ENCODE results near the gene WNK2. TPM values are rescaled to one million over a fixed set of nuclear protein-coding genes. Genes with fewer than 3 reads are reported as not detected.
A peak's percentile ranks its signal among the peaks of the same experiment; 100 is the strongest.

Gene WNK2
- total and polyA plus RNA-seq, 8 donors: 0.93 to 10.4 (median 7.4) TPM

DNA sequence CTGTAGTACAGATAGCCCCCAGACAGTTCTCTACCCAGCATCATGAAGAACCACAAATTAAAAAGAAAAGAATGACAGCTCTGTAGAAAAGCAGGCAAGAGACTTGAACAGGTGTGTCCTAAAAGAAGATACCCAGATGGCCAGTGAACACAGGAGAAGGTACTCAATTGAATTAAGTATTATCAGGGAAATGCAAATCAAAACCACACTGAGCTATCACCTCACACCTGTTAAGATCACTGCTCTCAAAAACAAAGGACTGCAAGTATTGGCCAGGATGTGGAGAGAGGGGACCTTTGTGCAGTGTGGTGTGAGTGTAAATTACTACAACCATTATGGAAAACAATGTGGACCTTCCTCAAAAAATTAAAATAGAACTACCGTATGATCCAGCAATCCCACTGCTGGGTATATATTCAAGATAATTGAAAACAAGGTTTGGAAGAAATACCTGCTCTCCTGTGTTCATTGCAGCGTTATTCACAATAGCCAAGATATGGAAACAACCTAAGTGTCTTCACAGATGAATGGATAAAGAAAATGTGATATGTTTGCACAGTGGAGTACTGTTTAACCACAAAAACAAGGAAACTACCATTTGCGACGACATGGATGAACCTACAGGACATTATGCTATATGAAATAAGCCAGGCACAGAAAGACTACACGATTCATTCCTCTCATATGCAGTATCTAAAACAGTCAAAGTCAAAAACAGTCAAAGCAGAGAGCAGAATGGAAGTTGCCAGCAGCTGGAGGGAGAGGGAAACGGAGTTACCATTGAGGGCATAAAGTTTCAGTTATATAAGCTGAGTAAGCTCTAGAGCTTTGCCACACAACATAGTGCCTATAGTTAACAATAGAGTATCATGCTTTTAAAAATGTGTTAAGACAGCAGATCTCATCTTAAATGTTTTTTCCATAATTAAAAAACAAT lies 102.6 kb downstream of the WNK2 start:
- intact Hi-C loops (cut with DNase I): no loop called here
- no peak for TF ChIP-seq CTCF (IDR thresholded peaks at IDR 0.05)
- DNase-seq (no peak), ATAC-seq (no peak)
- H3K9me3 ChIP-seq: no peaks in the 10 kb centered on the region
- no peak overlapping the region for H3K4me3 ChIP-seq
- no peaks in the 10 kb centered on the region for H3K36me3 ChIP-seq
- H3K4me1 ChIP-seq: no peaks in the 10 kb centered on the region
- no peak overlapping the region for H3K27ac ChIP-seq
- peaks cover 0 to 34% of the 10 kb centered on the region in 2 donors for H3K27me3 ChIP-seq

- no peak for TF ChIP-seq CTCF (IDR thresholded peaks at IDR 0.05)
- Histone ChIP-seq H3K27ac (no peak overlapping the region), H3K36me3 (no peaks in the 10 kb centered on the region), H3K9me3 (no peaks in the 10 kb centered on the region), H3K4me3 (no peak overlapping the region), H3K27me3 (peaks cover 0 to 27% of the 10 kb centered on the region in 2 donors), H3K4me1 (no peaks in the 10 kb centered on the region)
- ATAC-seq (no peak), DNase-seq (peak in 1 of 4 donors; percentile 50)
- intact Hi-C loops (cut with DNase I): no loop called here
Observed at GRCh38 chr9:93287189-93287552, 103.2 kb downstream of the WNK2 start.

- DNase-seq (no peak), ATAC-seq (no peak)
- H3K27me3 ChIP-seq: peaks cover 0 to 23% of the 10 kb centered on the region in 2 donors
- H3K9me3 ChIP-seq: no peaks in the 10 kb centered on the region
- no peak for TF ChIP-seq CTCF (IDR thresholded peaks at IDR 0.05)
- intact Hi-C loops (cut with DNase I): no loop called here
- no peak overlapping the region for H3K27ac ChIP-seq
- no peaks in the 10 kb centered on the region for H3K4me1 ChIP-seq
- H3K36me3 ChIP-seq: no peaks in the 10 kb centered on the region
- no peak overlapping the region for H3K4me3 ChIP-seq
Observed at GRCh38 chr9:93287593-93287992, 103.7 kb downstream of the WNK2 start.

DNA sequence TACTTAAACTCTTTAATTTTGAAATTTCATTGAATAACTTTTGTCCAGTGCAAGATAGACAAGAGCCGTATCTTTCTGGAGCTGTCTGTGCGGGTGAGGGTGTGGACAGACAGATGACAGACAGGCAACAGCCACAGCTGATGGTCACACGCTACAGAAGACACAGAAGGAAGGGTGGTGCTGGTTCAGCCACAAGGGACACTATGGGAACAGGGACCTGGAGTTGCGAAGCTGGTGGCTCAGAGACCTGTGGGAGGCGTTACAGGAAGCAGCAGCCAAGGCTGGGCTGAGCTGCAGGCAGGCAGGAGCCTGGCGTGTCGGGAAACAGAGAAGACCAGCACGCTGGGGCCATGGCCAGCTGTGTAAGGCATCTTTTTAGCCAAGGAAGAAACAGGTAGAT lies 104.4 kb downstream of the WNK2 start:
- no peaks in the 10 kb centered on the region for H3K4me1 ChIP-seq
- DNase-seq: no peak

More for the DNA sequence above, 104.4 kb downstream of the WNK2 start:
- no peak for ATAC-seq
- no peak for TF ChIP-seq CTCF (IDR thresholded peaks at IDR 0.05)
- Histone ChIP-seq H3K27me3 (peaks cover 0 to 15% of the 10 kb centered on the region in 2 donors), H3K9me3 (no peaks in the 10 kb centered on the region), H3K27ac (no peak overlapping the region), H3K36me3 (no peaks in the 10 kb centered on the region), H3K4me3 (no peak overlapping the region)
- intact Hi-C loops (cut with DNase I): no loop called here
